Tibial nerve (tissue), 4 donors: ENCODE results near the gene VOPP1.

ENCODE experiments used
- CTCF ChIP-seq, 5 experiments: fragments of 200-600 bp in 3 of 5; fragments of 450-650 bp in 2 of 5; sonication (generic) in 3 of 5; IDR thresholded peaks; one replicate each; pipeline ENCODE4 v1.5.1; 2016 to 2019; ENCODE audit warnings: antibody characterized with exemption in 5 of 5, mild to moderate bottlenecking in 3 of 5, moderate library complexity in 2 of 5
- EP300 ChIP-seq, 2 donors: sonication (generic); formaldehyde crosslinking; IDR thresholded peaks; one replicate each; pipeline ENCODE4 v1.6.1; 2017; ENCODE audit warnings: antibody characterized with exemption in 2 of 2, mild to moderate bottlenecking in 1 of 2
- POLR2A ChIP-seq, 2 donors: fragments of 450-650 bp; IDR thresholded peaks; one replicate each; pipeline ENCODE4 v1.6.1; 2017; ENCODE audit warnings: antibody characterized with exemption in 2 of 2, mild to moderate bottlenecking in 2 of 2, moderate library complexity in 2 of 2

GRCh38 chr7:55572378-55573233 lies at the start of gene VOPP1:
- TF ChIP-seq EP300 (IDR thresholded peaks at IDR 0.05), result peak in 1 of 2 donors; percentile 14
- TF ChIP-seq POLR2A (IDR thresholded peaks at IDR 0.05), result peak in 1 of 2 donors; percentile 19
- TF ChIP-seq CTCF (IDR thresholded peaks at IDR 0.05), result peak in 2 of 5 experiments; percentile 5 to 22
